HG02870 (cell line): ENCODE measurements around the gene ARHGAP9.
"Not testable (repeated sequence)": the region's sequence is repeated elsewhere in the genome, so short reads cannot be mapped to it uniquely, and the experiment has no call there.

Experiments
- ATAC-seq: cut with Tn5 transposase; IDR thresholded peaks from one replicate; pipeline ENCODE4 v1.9.1; 2021; ENCODE audit warnings: mild to moderate bottlenecking, moderate library complexity; ENCODE audit not compliant: unreplicated experiment

The ARHGAP9 gene

GRCh38 chr12:57517718-57518117 lies 38.1 kb upstream of the ARHGAP9 start:
- not testable (repeated sequence) for ATAC-seq

- ATAC-seq = no peak
These were observed 37.5 kb upstream of the ARHGAP9 start for GRCh38 chr12:57517187-57517586.

GRCh38 chr12:57516617-57517153 lies 37.0 kb upstream of the ARHGAP9 start:
- no peak for ATAC-seq

- ATAC-seq = no peak
These were observed 36.4 kb upstream of the ARHGAP9 start for GRCh38 chr12:57515934-57516541.

- ATAC-seq = no peak
These were observed 35.8 kb upstream of the ARHGAP9 start for GRCh38 chr12:57515408-57515933.

GRCh38 chr12:57514720-57515407 lies 35.2 kb upstream of the ARHGAP9 start:
- ATAC-seq = no peak

- not testable (repeated sequence) for ATAC-seq
These were observed 34.6 kb upstream of the ARHGAP9 start for GRCh38 chr12:57514246-57514645.

GRCh38 chr12:57513677-57514076 lies 34.0 kb upstream of the ARHGAP9 start:
- not testable (repeated sequence) for ATAC-seq

GRCh38 chr12:57513266-57513665 lies 33.6 kb upstream of the ARHGAP9 start:
- no peak for ATAC-seq

GRCh38 chr12:57512665-57513064 lies 33.0 kb upstream of the ARHGAP9 start:
- no peak for ATAC-seq

GRCh38 chr12:57511588-57512325 lies 32.1 kb upstream of the ARHGAP9 start:
- no peak for ATAC-seq

- ATAC-seq = no peak
These were observed 31.5 kb upstream of the ARHGAP9 start for GRCh38 chr12:57511161-57511560.

GRCh38 chr12:57507796-57508195 lies 28.1 kb upstream of the ARHGAP9 start:
- not testable (repeated sequence) for ATAC-seq

GRCh38 chr12:57506541-57506940 lies 26.9 kb upstream of the ARHGAP9 start:
- not testable (repeated sequence) for ATAC-seq

- not testable (repeated sequence) for ATAC-seq
These were observed 22.8 kb upstream of the ARHGAP9 start for GRCh38 chr12:57502311-57502969.

GRCh38 chr12:57500213-57500612 lies 20.5 kb upstream of the ARHGAP9 start:
- no peak for ATAC-seq

GRCh38 chr12:57498571-57498970 lies 18.9 kb upstream of the ARHGAP9 start:
- no peak for ATAC-seq

GRCh38 chr12:57498132-57498502 lies 18.5 kb upstream of the ARHGAP9 start:
- no peak for ATAC-seq

- ATAC-seq = no peak
These were observed 17.8 kb upstream of the ARHGAP9 start for GRCh38 chr12:57497223-57498131.

GRCh38 chr12:57496822-57497221 lies 17.2 kb upstream of the ARHGAP9 start:
- no peak for ATAC-seq
